NCI-H2196 (cell line): ENCODE measurements around the gene C1orf105.
"Not testable (repeated sequence)": the region's sequence is repeated elsewhere in the genome, so short reads cannot be mapped to it uniquely, and the experiment has no call there.

Source experiments
- DNase-seq: peaks from one replicate; lab custom pipeline; 2025; ENCODE audit not compliant: unreplicated experiment; lab: John Stamatoyannopoulos, UW

C1orf105 gene

DNA sequence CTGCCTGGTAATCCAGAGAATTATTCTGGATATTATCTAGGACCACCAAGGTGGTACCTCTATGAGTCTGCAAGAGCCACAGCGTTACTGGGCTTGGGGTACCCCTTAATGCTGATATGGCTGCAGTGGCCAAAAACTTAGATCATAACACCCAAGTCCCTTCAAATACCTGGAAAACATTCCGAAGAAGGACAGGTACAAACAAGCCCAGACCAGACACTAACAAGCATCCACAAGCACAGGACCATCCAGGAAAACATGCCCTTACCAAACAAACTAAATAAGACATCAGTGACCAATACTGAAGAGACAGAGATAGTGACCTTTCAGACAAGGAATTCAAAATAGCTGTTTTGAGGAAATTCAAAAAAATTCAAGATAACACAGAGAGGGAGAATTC is 2.9 kb downstream of the C1orf105 start:
- DNase-seq = no peak

DNA sequence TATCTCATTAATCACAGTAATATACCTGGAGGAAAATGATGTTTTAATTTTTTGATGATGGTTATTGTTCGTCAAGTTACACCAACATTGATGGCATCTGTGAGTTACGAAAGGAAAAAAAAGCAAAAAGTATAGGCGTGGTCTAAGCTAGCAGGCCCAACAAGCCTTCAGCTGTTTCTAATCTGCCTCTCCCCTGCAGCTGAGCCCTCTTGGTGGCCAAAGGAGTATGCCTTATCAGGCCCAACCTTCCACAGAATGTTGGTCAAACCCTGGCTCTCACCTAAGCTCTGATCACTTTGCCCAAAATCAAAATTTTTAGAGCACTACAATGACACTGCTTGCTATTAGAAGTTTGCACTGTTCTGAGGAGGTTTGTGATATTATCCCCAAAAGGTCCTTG is 4.9 kb downstream of the C1orf105 start:
- DNase-seq = no peak

DNA sequence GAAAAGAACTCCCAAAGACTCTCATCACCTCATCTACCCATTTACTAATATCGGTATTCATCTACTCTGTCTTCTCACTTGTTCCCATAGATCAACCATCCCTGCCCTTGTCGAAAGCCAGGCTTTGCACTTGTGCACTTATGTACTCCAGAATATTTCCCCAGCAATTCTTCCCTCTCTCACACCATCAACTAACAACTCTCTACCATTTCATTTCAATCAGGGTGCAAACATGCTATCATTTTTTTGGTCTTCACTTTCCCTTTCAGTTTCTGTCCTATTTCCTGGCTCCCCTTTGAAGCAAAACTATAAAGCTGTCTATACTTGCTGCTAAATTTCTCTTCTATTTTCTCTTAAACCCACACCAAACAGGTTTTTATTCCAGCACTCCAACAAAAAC is 6.7 kb downstream of the C1orf105 start:
- no peak for DNase-seq

DNA sequence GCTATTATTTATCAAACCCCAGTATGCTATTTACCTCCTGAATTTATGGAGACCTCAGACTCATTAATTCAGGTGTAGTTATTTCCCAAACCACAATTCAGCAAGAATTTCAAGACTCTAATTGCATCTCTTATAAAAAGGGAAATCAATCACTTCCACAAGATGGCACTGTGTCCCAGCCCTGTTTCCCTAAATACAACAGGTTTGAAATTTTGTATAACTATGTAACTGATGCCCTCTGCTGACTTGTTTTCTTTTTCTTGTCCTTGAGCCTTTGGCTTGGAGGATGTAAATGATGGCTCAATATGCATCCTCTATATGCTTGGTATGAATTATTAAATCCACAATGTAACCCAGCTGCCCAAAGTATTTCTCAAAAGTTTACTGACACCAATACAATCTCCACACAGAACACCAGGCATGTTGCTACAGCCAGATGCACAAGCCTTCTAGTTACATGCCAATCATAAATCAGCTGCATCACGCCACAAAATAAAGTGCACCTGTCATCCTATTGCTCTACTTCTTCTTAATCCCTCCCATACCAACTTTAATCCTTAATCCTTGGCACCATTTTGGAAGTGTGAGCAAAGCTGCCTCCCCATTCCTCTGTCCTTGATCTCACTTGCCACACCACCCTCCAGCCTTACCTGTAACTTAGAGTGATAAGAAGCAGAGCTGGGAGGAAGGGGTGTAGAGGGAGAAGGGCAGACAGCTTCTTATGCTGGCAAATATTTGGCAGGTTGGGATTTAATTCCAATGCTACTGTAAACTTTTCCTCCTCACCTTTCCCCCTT is 9.0 kb downstream of the C1orf105 start:
- peak; percentile 27 for DNase-seq

DNA sequence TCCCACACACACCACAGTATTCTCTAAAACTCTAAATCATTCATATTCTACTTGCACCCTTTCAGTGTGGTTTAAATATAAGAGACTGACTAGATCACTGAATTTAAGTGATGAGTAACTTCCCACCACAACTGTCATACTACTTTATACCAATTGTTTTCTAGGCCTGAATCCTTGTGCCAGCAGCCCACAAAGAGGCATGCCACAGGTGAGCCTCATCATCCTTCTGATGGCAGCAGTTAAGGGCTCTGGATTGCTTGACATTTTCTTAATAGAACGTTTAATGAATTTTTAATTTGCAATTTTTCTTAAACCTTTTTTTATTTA is 9.6 kb downstream of the C1orf105 start:
- no peak for DNase-seq

DNA sequence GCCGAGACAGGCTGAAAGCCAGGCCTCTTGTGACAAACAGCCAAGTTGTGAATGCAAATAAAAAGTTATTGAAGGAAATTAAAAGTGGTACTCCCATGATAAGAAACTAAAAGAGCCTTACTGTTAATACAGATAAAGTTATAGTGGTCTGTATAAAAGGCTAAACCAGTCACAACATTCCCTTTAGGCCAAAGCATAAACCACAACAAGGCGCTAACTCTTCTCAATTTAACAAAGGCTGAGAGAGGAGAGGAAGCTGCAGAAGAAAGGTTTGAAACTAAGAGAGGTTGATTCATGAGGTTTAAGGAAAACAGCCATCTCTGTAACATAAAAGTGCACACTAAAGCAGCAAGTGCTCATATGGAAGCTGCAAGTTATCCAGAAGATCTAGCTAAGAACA is 10.7 kb downstream of the C1orf105 start:
- DNase-seq = no peak

DNA sequence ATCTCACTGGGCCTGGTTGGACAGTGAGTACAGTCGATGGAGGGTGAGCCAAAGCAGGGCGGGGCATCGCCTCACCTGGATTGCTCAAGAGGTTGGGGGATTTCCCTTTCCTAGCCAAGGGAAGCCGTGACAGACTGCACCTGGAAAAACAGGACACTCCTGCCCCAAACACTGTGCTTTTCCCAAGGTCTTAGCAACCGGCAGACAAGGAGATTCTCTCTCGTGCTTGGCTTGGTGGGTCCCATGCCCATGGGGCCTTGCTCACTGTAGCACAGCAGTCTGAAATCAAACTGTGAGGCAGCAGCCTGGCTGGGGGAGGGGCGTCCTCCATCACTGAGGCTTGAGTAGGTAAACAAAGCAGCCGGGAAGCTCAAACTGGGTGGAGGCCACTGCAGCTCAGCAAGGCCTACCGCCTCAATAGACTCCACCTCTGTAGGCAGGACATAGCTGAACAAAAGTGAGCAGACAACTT is 11.3 kb downstream of the C1orf105 start:
- no peak for DNase-seq

DNA sequence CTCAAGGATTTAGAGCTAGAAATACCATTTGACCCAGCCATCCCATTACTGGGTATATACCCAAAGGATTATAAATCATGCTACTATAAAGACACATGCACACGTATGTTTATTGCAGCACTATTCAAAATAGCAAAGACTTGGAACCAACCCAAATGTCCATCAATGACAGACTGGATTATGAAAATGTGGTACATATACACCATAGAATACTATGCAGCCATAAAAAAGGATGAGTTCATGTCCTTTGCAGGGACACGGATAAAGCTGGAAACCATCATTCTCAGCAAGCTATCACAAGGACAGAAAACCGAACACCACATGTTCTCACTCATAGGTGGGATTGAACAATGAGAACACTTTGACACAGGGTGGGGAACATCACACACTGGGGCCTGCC is 16.7 kb downstream of the C1orf105 start:
- DNase-seq = not testable (repeated sequence)

DNA sequence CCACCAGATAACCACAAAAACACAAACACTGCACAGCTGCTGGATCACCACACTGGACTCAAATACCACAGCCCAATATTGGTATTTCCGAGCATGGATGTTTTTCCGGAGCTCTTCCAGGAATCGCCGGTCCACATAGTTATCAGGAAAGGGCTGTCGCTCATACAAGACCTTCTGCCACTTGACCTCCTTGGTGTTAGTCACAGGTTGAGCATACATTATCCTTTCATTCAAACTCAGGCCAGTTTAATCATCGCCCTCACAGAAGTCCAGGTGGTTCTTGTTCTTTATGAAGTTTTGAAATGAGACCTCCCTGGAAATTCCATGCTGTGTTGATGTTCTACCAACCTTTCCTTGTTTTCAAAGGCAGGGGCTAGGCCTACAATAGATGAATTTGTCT is 21.9 kb downstream of the C1orf105 start:
- no peak for DNase-seq

DNA sequence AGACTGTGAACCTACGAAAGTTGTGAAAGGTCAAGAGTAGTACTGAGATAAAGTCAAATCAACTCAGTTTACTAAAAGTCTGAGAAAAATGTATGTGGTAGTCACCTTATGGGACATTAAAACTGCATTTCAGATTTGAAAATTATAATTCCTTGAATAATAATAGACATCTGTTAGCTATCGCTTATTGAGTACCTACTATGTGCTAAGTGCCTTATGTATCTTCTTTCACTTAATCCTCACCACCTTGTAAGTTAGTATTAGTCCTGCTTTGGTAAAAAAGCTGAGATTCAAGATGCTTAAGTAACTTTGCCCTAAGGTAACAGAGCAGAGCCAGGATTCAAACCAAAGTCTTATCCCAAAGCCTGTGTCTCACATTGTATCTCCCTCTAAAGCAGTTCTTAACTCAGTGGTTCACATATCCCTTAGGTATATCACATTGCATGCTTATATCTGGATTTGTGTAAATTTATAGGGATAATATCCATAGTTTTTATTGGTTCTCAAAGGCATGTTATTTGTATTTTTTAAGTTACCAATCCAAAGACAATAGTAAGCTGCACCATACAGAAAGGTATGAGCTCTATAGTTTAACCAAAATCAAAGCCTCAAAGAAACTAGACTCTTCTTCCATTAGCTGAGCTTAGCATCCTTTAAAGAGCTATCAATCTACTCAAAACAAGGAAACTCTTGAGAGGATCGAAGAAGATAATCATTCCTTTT is 22.5 kb downstream of the C1orf105 start:
- DNase-seq = no peak

DNA sequence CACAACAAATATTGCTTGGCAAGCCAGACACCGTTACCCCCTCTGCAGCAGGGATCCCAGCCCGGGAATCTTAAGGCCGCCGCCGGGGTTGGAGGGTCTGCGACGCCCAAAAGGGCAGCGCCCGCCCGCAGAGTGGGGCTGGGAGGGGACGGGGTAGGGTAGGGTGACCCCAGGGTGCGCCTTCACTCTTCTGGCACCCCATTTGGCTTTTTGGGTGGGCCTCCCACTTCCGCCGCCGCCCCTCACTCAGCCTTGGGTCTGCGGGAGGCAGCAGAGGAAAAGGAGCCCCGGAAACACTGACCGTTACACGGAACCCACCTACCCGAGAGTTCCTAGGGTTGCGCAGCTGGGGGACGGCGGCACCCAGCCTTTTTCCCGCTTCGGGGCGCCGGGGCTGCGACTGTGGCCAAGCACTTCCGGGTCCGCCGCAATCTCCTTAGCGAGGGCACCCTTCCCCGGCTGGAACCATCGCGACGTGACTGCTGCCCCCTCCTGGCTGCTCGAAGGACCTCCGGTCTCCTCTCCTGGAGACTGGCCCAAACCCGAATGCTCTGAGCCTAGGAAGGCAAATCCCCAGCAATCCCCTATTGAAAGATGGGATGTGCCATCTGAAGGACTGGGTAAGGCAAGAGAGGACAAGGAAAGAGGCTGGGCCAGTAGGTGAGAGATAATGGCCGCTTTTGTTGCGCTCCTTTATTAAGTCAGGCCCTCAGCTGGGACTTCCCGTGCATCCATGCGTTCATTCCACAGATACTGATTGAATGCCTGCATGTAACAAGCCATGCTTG is 23.4 kb downstream of the C1orf105 start, which contains the start of gene PIGC:
Gene PIGC, minus strand, starts transcription at position 404 of the 788 bp plus-strand sequence. CDS start 1,447 bp downstream, outside the sequence.
- DNase-seq = peak; percentile 90

DNA sequence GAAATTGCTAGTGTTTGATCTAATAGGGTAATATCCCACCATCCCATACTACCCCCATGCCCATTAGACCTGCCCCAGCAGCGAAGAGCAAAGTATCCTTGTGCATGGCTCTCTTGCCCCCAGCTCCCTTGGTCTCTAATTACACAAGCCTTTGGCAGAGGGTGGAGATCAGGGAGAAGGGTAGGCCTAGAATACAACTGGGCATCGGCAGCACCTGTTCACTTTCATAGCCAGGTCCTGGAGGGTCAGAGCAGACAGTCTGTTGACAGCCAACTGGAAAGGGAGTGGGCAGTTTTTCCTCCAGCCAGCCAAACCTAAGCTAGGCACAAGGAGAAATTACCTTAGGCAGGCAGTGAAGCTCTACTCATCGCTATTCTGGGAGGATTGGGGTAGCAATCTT is 26.1 kb downstream of the C1orf105 start:
- no peak for DNase-seq

DNA sequence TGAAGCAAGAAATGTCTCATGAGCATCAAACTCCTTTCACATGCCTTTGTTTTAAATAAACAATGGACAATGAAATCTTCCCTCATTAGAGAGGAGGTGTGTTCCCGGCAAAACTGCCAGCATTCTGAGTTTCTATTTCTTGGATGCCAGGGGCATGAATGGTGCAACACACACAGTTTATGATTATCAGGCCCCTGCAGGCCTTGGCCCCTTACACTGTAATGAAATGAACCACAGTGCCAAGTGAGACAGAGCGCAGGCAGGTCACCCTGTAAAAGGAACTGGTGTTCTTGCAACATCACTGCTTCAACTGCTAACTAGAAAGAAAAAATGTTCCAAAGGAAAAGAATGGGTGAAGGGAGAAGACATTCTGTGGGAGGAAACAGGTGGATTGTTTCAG is 27.2 kb downstream of the C1orf105 start:
- DNase-seq = no peak

DNA sequence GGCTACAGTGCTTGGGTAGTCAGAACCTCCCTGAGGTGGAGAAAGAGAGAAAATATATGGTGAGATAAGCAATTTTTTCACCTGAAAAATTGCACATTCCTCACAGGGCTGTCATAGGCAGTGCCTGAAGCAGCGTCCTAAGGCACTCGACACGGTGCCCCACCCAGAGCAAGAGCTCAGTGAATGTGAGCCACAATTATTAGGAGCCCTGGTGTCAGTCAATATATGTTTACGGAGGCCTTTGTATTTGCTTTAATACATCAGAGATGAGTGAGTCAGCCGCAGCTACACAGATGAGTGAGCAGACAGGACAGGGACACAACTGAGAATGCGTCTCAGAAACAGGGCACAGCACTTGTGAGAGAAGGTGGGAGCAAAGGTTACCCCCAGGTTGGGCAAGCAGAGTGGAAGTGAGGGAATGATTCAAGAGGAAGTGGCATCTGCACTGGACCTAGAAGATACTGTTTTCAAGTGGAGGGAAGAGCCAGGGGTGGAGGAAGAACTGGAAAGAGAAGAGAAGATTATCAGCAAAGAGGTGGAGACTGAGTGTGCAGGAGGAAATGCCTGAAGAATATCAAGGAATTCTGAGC is 28.6 kb downstream of the C1orf105 start:
- no peak for DNase-seq

DNA sequence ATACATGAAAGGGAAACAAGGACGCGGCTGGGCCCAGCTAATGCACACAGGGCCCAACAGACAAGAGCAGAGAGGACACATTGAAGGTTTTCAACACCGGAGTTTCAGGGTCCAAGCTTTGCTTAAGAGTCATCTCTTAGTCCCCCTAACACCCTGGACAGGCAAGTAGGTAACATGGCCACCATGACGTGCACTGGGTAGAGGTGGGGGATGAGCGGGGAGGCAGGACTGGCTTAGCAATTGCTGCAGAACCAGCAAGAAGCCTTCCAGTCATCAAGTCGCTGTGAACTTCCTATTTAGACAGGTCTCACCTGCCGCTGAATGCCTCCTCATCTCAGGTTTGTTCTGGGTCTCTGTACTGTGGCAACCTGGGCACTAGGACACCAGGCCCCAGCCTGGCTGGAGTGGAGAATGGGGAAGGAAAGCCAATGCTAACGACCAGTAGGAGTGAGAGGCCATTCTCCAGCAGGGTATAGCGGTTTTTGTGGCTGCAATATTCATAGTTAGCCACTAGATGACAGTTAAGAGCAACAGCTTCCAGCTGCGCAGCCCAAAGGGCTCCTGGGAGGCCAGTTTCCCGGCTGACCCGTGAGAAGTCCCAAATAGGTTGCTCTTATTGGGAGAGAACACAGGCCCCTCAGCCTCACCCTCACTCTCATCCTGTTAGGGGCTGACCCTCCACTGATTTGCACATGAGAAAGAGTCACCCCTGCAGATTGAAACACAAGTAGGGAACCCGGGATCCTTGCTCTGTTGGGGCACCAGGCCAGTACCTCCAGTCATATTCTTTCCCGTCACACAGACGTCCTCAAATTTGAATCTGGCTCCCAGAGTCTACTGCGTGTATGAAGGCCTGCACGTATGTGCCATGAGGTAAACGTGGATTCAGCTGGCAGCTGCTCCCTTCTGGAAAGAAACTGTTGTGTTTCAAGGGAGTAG is 29.4 kb downstream of the C1orf105 start:
- DNase-seq = no peak

DNA sequence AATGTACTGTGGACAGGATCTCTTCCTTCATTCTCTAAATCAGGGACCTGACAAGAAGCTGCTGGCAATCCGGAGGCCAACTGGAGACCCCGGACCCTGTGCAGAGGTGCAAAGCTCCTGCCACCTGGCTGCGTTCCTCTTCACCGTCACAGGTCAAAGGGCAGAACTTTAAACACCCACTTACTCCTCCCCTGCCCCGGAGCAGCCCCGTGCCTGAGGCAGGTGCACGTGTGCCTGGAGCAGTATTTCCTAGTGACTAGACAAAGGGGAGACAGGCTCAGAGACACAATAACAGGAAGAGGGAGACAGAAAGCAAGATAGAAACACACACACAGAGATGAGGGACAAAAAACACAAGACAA is 30.0 kb downstream of the C1orf105 start:
- no peak for DNase-seq

DNA sequence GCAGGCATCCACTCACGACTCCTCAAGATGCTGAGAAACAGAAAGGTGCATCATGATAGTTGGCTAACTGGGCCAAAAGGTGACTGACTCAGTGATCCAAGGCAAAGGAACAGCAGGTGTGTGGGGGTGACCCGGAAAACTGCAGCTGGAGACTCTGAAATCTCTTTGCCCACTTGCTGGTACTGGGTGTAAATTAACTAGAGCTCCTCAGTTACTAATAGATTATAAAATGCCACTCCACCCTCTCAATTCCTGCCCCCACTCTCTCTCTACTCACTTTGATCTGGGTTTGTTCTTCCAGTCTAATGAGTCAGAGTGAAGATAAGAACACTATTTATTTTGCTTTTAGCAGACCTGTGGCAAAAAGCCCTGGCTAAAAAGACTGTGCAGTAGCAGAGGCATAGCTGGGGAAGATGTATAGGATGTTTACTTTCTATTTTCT is 30.5 kb downstream of the C1orf105 start:
- no peak for DNase-seq

DNA sequence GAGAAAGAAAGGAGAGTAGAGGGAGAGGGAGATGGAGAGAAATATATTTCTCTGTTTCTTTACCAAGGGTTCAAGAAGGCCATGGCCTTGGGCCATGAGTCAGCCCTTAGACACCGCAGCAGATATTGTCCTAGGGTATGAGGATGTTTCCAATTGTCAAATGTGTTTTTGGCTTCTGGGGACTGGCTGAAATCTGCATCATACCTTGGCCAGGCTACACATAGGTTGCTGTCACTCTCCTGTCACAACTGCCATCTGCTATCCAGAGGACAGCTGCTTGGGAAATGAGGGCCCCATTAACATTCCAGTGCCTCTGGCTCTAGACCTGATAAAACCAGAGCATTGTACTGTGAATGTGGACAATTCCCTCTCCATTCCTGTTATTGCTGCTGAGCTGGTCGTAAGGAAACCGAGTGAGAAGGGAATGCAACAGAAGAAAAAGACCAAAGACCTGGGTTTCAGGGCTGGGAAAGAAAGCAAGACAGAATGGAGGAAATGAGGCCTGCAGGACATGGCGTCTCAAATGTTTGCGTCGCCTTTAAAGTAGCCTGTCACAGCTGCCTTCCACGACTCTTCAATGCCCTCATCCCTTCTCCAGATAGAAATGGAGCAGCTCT is 32.2 kb downstream of the C1orf105 start:
- DNase-seq = no peak

DNA sequence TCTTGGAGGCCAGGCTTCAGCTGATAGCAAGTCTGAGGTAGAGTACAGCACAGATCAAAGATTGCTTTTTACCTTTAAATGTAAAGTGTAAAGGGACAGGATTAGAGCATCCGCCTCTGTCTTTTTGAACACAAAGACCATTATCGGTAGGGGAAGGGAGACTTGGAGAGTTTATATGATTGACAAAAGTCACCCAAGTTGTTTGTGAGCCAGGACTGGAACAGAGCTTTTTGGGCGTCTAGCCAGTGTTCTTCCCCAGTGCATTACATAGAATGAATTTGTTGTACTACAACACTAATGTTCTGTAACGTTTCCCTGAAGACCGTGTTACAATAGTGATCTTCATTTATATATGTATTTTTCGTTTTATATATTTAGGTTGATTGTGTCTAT is 32.7 kb downstream of the C1orf105 start:
- no peak for DNase-seq

DNA sequence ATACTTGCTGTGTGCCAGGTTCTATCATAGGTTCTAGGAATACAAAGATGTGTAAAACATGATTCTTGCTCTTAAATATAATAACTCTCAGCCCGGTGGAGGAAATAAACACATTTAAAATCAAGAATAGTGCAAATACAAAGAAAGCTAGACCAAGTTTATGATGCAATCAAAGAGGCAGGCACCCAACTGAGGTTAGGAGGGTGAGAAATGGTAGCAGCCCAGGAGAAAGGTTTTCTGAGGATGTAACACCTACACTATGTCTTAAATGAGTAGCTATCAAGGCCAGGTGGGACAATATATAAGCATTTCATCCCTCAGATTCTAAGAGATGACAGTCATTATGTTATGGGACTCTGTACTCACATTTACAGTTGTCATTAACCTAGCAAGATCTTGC is 33.1 kb downstream of the C1orf105 start:
- no peak for DNase-seq
